HPDE6-E6E7 (cell line): ENCODE data around the gene NT5C.

ENCODE experiments used
- DNase-seq: peaks from one replicate; pipeline ENCODE4 v3.0.0; 2011; ENCODE audit warnings: missing footprints; ENCODE audit errors: extremely low spot score

Gene NT5C

DNA sequence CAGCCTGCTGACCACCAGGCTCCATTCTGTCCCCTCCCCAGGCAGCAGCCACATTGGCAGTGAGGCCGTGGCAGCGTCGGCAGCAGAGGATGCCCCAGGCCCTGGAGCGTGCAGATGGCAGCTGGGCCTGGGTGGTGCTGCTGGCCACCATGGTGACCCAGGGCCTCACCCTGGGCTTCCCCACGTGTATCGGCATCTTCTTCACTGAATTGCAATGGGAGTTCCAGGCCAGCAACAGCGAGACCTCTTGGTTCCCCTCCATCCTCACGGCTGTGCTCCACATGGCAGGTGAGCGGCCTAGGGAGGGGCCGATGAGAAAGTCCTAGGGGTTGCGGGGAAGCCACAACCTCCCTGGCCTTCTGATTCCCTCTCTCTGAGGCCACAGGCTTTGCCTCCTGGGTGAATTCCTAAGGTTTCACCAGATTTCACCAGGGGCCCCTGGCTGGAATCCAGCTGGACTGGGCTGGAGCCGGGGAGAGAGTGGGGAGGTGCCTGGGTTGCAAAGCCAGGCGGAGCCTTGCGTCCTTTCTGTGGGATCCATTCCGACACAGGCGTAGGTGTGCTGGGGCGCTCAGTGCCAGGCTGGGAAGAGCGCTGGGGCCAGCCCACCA, 37.9 kb downstream of the NT5C start:
- no peak for DNase-seq

DNA sequence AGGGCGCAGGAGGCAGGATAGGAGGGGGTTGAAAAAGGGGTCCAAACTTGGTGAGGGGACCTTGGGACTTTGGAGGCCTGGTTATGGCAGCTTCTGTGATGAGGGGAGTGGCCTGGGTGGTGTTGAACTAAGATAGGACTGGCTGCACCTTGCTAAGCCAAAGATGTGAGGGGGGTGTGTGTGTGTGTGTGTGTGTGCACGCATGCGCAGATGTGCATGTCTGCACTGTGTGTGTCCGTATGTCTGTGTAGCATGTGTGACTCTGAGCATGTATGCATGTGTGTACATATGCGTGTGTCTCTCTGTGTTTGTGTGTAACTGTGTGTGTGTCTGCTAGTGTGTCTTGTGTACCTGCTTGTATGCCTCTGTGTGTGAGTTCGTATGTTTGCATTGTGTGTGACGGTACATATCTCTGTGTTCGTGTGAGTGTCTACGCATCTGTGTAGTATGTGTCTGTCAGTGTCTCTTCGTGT, 39.7 kb downstream of the NT5C start:
- no peak for DNase-seq

DNA sequence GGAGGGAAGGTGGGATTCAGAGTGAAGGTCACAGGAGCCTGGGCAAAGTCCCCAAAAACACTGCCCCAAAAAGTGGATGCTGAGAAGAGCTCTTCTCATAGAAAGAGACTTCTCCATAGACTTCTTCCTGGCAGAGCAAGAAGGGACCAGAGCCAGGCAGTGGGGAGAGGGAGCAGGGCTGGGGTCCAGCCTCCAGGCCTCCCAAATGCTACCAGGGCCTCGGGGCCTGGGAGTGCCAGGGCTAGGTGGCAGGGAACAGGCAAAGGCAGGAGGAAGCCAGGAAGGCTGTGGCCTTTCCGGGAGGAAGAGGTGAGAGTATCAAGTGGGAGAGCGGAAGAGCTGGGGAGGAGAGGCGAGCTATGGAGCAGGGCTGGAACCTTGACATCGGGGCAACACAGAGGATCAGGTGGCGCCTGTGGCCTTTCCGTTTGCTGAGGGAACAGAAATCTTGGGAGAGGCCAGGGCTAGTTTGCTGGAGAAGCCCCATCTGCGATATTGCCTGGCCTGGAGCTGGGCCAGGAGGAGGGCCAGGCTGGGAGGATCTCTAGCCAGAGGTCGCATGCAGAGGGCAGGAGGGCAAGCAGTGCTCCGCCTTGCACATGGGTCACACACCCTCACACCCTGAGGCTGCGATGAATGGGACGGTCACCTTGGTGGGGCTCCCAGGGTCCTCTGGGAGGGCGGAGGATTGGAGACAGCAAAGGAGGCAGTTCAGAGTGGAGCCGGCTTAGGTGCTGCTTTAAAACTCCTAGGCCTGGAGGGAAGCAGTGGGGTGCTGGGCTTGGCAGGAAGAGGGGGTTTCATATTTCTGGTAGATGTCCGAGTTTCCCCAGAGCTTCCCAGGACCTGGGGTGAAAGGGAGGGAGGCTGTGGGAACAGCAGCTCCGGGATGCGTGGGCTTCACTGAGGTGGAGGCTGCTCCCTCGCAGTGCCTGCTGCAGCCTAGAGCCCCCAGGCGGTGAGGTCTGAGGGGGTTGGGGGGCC, 40.4 kb downstream of the NT5C start:
- DNase-seq, result no peak

DNA sequence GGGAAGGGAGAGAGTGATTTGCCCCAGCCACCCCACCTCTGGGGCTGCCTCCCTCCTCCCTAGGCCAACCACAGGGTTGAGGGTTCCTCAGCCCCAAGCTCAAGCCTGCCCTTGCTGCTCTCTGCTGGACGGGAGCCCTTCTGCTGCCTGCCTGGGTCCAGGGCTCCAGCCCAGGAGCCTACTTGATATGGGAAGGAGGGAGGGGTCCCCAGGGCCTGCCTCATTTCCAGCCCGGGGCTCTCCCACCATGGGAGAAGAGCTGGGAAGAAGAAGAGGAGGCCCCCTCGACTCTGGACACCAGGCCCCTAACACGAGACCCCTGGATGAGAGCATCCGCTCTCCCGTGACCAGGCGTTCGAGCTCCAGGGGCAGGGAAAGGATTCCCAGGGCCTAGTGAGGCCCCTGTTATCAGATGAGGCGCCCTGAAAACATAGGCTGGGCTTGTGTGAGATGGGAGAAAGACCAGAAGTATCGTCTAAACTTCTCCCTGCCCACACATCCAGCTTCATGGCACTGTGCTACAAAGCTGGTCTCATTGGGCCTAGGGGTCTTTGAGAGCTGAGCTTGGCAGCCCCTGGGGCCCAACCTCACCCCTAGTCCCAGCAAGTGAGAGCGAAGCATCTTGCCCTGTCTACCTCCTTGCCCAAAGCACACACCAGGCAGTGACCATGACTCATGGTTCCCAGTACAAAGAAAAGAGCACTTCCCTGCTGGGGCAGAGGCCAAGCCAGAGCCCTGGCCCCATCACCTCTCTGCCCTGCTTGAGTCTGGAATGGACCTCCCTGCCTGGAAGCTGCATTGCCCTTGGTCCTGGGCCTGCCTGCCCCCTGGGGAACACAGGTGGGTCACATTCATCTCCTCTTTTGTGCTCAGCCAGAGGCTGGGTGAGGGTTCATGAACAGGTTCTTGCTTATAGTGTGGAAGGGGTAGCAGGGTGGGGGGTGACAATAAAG, 42.8 kb downstream of the NT5C start:
- DNase-seq, result peak; percentile 58

- DNase-seq, result peak; percentile 92
Measured at GRCh38 chr17:75087558-75088453, 43.7 kb downstream of the NT5C start, which contains the start of gene SLC16A5. Gene SLC16A5, plus strand, starts transcription at chr17:75087954. Its CDS starts 5,683 bp downstream, at chr17:75093637.

DNA sequence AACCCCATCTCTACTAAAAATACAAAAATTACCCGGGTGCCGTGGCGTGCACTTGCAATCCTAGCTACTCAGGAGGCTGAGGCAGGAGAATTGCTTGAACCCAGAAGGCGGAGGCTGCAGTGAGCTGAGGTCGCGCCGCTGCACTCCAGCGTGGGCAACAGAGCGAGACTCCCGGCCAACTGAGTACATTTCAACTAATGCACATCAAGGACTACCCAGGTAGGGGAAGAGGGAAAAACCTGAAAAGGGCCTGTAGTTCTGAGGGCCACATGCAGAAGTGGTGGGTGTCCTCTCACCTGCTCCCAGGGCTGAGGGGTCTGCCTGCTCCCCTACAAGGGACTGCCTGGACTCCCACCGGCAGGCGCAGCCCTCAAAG, 44.4 kb downstream of the NT5C start:
- DNase-seq, result no peak

GRCh38 chr17:75086496-75087181, 44.9 kb downstream of the NT5C start:
- no peak for DNase-seq

DNA sequence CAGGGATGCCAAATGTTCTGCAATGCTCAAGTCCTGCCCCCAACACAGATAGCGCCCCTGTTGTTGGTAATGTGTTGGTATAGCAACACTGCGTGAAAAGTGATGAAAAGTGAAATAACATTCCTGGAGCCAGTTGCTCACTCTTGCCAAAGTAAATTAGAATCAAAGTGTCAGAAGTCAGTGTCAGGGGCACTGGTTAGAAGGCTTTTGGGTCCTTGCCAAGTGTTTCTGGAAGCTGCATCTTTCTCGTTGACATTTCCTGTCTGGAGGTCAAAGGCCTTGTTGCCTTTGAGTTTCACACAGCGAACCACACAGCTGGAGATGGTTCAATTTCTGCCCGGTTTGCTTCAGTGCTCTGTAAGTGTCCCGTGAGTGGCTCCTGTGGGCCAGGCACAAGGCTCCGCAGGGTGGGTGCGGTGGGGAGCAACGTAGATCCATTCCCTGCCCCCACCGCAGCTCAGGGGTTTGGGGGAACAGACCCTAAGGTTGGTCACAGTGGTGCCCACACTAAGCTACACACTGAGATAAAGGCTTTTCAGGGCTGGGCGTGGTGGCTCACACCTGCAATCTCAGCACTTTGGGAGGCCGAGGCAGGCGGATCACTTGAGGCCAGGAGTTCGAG, 47.4 kb downstream of the NT5C start:
- no peak for DNase-seq

DNA sequence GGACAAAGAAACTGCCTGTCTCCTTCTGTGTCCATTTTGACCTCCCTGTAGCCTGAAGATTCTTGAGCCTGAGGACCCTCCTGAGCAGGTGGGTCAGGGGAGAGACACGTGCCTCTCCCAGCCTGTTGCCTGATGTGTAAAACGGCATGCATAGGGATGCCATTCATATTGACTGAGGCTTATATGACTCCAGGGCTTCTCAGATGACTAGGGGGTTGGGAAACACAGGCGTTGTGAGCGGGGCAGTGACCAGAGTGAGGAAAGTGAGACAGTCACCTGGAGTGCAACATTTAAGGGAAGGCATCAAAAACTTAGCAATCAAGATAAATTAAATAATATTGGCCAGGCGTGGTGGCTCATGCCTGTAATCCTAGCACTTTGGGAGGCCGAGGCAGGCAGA, 48.9 kb downstream of the NT5C start:
- no peak for DNase-seq

- no peak for DNase-seq
Measured at GRCh38 chr17:75081611-75082540, 49.7 kb downstream of the NT5C start.
